CD14-positive monocyte (primary cell): ENCODE measurements around the gene EYS. TPM values are rescaled to one million over a fixed set of nuclear protein-coding genes. Genes with fewer than 3 reads are reported as not detected.

Experiments used
- DNase-seq, 3 donors: peaks; one replicate each; pipeline ENCODE4 v3.0.0-alpha.2; 2011 to 2022
- H2AFZ ChIP-seq: 2 replicates; pipeline ENCODE4 v1.6.0; 2012; ENCODE audit warnings: mild to moderate bottlenecking, low read depth, low read length, inconsistent platforms; ENCODE audit not compliant: insufficient read depth, poor library complexity, severe bottlenecking
- H3K27ac ChIP-seq, 2 donors: 1 replicate in 1 of 2; 2 replicates in 1 of 2; pipeline ENCODE4 v1.5.1; 2012 to 2013; ENCODE audit warnings: low read length in 2 of 2, control low read depth in 1 of 2, inconsistent platforms in 1 of 2, low read depth in 1 of 2, mild to moderate bottlenecking in 1 of 2
- H3K27me3 ChIP-seq, 2 donors: one replicate each; pipeline versions ENCODE4 v1.6.0 to v1.6.1; 2011 to 2013; ENCODE audit warnings: low read length in 2 of 2; ENCODE audit not compliant: control insufficient read depth in 2 of 2, insufficient read depth in 2 of 2
- H3K36me3 ChIP-seq, 2 donors: replicated peaks in 1 of 2; 1 replicate in 1 of 2; 2 replicates in 1 of 2; pipeline versions ENCODE4 v1.5.1 to v1.6.1; 2012 to 2013; ENCODE audit warnings: low read length in 2 of 2, control low read depth in 1 of 2, inconsistent platforms in 1 of 2, mild to moderate bottlenecking in 1 of 2; ENCODE audit not compliant: insufficient read depth in 2 of 2, control insufficient read depth in 1 of 2
- H3K4me1 ChIP-seq, 2 donors: 1 replicate in 1 of 2; 2 replicates in 1 of 2; pipeline versions ENCODE4 v1.5.1 to v1.6.1; 2012 to 2013; ENCODE audit warnings: low read length in 2 of 2, control low read depth in 1 of 2, inconsistent platforms in 1 of 2, mild to moderate bottlenecking in 1 of 2, moderate library complexity in 1 of 2; ENCODE audit not compliant: insufficient read depth in 2 of 2, control insufficient read depth in 1 of 2
- H3K4me2 ChIP-seq: replicated peaks from 2 replicates; pipeline ENCODE3; 2012; ENCODE audit warnings: low read length, moderate library complexity, mild to moderate bottlenecking; ENCODE audit not compliant: poor library complexity, severe bottlenecking; ENCODE audit errors: extremely low read depth
- H3K4me3 ChIP-seq, 3 experiments: fragments of 200-600 bp in 1 of 3; sonication (generic) in 1 of 3; replicated peaks in 1 of 3; 1 replicate in 2 of 3; 2 replicates in 1 of 3; pipeline ENCODE4 v1.5.1; 2011 to 2013; ENCODE audit warnings: low read length in 3 of 3, mild to moderate bottlenecking in 3 of 3, control low read depth in 2 of 3, low read depth in 2 of 3, inconsistent platforms in 1 of 3, moderate library complexity in 1 of 3
- H3K79me2 ChIP-seq: 2 replicates; pipeline ENCODE4 v1.6.0; 2012; ENCODE audit warnings: mild to moderate bottlenecking, control low read depth, inconsistent platforms, low read length, moderate library complexity; ENCODE audit not compliant: insufficient read depth
- H3K9ac ChIP-seq: 2 replicates; pipeline ENCODE4 v1.6.0; 2017; ENCODE audit warnings: low read length, mild to moderate bottlenecking; ENCODE audit not compliant: insufficient read depth, poor library complexity, severe bottlenecking
- H3K9me3 ChIP-seq, 2 donors: replicated peaks in 1 of 2; 1 replicate in 1 of 2; 2 replicates in 1 of 2; pipeline versions ENCODE4 v1.5.1 to v1.6.1; 2012 to 2013; ENCODE audit warnings: low read length in 2 of 2, control low read depth in 1 of 2; ENCODE audit not compliant: control insufficient read depth in 1 of 2, insufficient read depth in 1 of 2
- H4K20me1 ChIP-seq: 2 replicates; pipeline ENCODE4 v1.6.0; 2012; ENCODE audit warnings: mild to moderate bottlenecking, low read length, control low read depth, moderate library complexity; ENCODE audit not compliant: insufficient read depth
- H3K27ac Mint-ChIP-seq, 7 donors: one replicate each; pipeline ENCODE4 v1.8.0; 2020; ENCODE audit warnings: mild to moderate bottlenecking in 7 of 7, mixed read lengths in 7 of 7, moderate library complexity in 6 of 7, inconsistent platforms in 2 of 7
- H3K27me3 Mint-ChIP-seq, 3 donors: one replicate each; pipeline ENCODE4 v1.8.0; 2021 to 2022; ENCODE audit warnings: low read depth in 3 of 3, mild to moderate bottlenecking in 3 of 3, mixed read lengths in 3 of 3, moderate library complexity in 3 of 3, inconsistent platforms in 1 of 3
- H3K36me3 Mint-ChIP-seq, 2 donors: one replicate each; pipeline ENCODE4 v1.8.0; 2020; ENCODE audit warnings: mixed read lengths in 2 of 2, inconsistent platforms in 1 of 2, mild to moderate bottlenecking in 1 of 2
- H3K4me1 Mint-ChIP-seq: one replicate; pipeline ENCODE4 v1.8.0; 2020; ENCODE audit warnings: mild to moderate bottlenecking, mixed read lengths
- H3K4me3 Mint-ChIP-seq, 2 donors: one replicate each; pipeline ENCODE4 v1.8.0; 2020; ENCODE audit warnings: mild to moderate bottlenecking in 2 of 2, mixed read lengths in 2 of 2, moderate library complexity in 1 of 2
- H3K9me3 Mint-ChIP-seq, 7 donors: one replicate each; pipeline ENCODE4 v1.8.0; 2020 to 2022; ENCODE audit warnings: mixed read lengths in 7 of 7, mild to moderate bottlenecking in 6 of 7, moderate library complexity in 6 of 7, inconsistent platforms in 2 of 7
- CTCF ChIP-seq: fragments of 200-600 bp; IDR thresholded peaks from one replicate; pipeline ENCODE4 v1.8.0; 2022; ENCODE audit warnings: antibody characterized with exemption, mild to moderate bottlenecking
- WGBS: methylation state at CpG from one replicate; pipeline ENCODE4 v1.1.5; 2013; ENCODE audit warnings: missing lambda C conversion rate; ENCODE audit not compliant: insufficient coverage; 5-methylcytosine and 5-hydroxymethylcytosine counted together
- intact Hi-C, 2 donors: fragments of 100-400 bp; cut with micrococcal nuclease; formaldehyde crosslinking; loops; one replicate each; pipeline versions ENCODE4 v1.15.0 to v1.15.1; 2023
- polyA plus RNA-seq, 3 donors: library from polyadenylated mRNA; depleted of rRNA in 1 of 3; unstranded in 2 of 3; stranded (reverse) in 1 of 3; fragments of 300-500 nt in 2 of 3; fragments of >200 nt in 1 of 3; fragmentation: Illumina TruSeq in 2 of 3; gene quantifications; 1 replicate in 2 of 3; 2 replicates in 1 of 3; pipeline ENCODE4 v1.2.3, GENCODE V29; 2012 to 2021

EYS gene
- polyA plus RNA-seq, 3 donors, result 0.01 to 0.03 TPM; not detected in 1

- H3K27me3 Mint-ChIP-seq, result no peaks in the 10 kb centered on the region
- TF ChIP-seq CTCF, result no peak
- Histone ChIP-seq H3K79me2 (no peaks in the 10 kb centered on the region), H3K4me3 (no peak overlapping the region), H2AFZ (no peak overlapping the region), H3K9ac (no peak overlapping the region), H3K4me2 (no peak overlapping the region), H3K27me3 (no peaks in the 10 kb centered on the region), H4K20me1 (no peaks in the 10 kb centered on the region), H3K27ac (no peak overlapping the region), H3K9me3 (no peaks in the 10 kb centered on the region), H3K36me3 (no peaks in the 10 kb centered on the region), H3K4me1 (no peaks in the 10 kb centered on the region)
- peaks cover 0 to 6% (median 0%) of the 10 kb centered on the region in 7 donors for H3K9me3 Mint-ChIP-seq
- H3K4me1 Mint-ChIP-seq, result no peaks in the 10 kb centered on the region
- intact Hi-C loops, result no loop called here
- WGBS, result no CpG with 5 or more reads among the region's 3 CpGs
- no peaks in the 10 kb centered on the region for H3K36me3 Mint-ChIP-seq
- no peak overlapping the region for H3K27ac Mint-ChIP-seq
- no peak overlapping the region for H3K4me3 Mint-ChIP-seq
- no peak for DNase-seq
Measured at GRCh38 chr6:65157025-65157424, 550.0 kb downstream of the EYS start.

- no peak for DNase-seq
- peaks cover 0 to 6% (median 0%) of the 10 kb centered on the region in 7 donors for H3K9me3 Mint-ChIP-seq
- no peak for TF ChIP-seq CTCF
Measured at GRCh38 chr6:65155083-65155482, 551.9 kb downstream of the EYS start.

More at GRCh38 chr6:65155083-65155482, 551.9 kb downstream of the EYS start:
- Mint-ChIP-seq H3K4me3 (no peak overlapping the region), H3K4me1 (no peaks in the 10 kb centered on the region), H3K36me3 (no peaks in the 10 kb centered on the region), H3K27ac (no peak overlapping the region), H3K27me3 (peaks cover 0 to 1% (median 0%) of the 10 kb centered on the region in 3 donors)
- H3K9ac ChIP-seq, result no peak overlapping the region
- no peaks in the 10 kb centered on the region for H3K36me3 ChIP-seq
- no peaks in the 10 kb centered on the region for H4K20me1 ChIP-seq
- H3K9me3 ChIP-seq, result no peaks in the 10 kb centered on the region
- no peak overlapping the region for H2AFZ ChIP-seq
- no peak overlapping the region for H3K4me3 ChIP-seq
- H3K4me1 ChIP-seq, result no peaks in the 10 kb centered on the region
- no CpG with 5 or more reads among the region's 1 CpG for WGBS
- H3K79me2 ChIP-seq, result no peaks in the 10 kb centered on the region
- no peak overlapping the region for H3K4me2 ChIP-seq
- H3K27me3 ChIP-seq, result no peaks in the 10 kb centered on the region
- no peak overlapping the region for H3K27ac ChIP-seq
- intact Hi-C loops, result no loop called here
